K562 (cell line): Measurements from ENCODE around the gene MCC.

Experiments used
- BRF2 ChIP-seq: IDR thresholded peaks from 3 replicates; pipeline ENCODE4 v1.6.1; 2011; ENCODE audit warnings: borderline replicate concordance, mild to moderate bottlenecking; ENCODE audit not compliant: insufficient read length, insufficient read depth
- CREM ChIP-seq: IDR thresholded peaks from 2 replicates; pipeline ENCODE4 v1.6.1; 2014; ENCODE audit warnings: antibody characterized with exemption, low read depth
- CTCF ChIP-seq, 3 experiments: IDR thresholded peaks in 2 of 3; conservative IDR thresholded peaks in 1 of 3; 2 replicates each; pipeline ENCODE4 v1.5.1; 2011 to 2012; ENCODE audit warnings: low read length in 3 of 3, mild to moderate bottlenecking in 3 of 3, control low read depth in 2 of 3, improper control_type of control experiment in 1 of 3, inconsistent platforms in 1 of 3, low read depth in 1 of 3, mixed read lengths in 1 of 3, moderate library complexity in 1 of 3; ENCODE audit not compliant: insufficient read depth in 2 of 3
- EP300 ChIP-seq: IDR thresholded peaks from 2 replicates; pipeline ENCODE4 v1.6.1; 2012; ENCODE audit warnings: low read length, improper control_type of control experiment
- KLF1 ChIP-seq: fragments of 450-650 bp; IDR thresholded peaks from 2 replicates; pipeline ENCODE4 v1.6.1; 2016; ENCODE audit warnings: missing genetic modification characterization, missing compliant biosample characterization
- POLR2A ChIP-seq: fragments of 450-650 bp; conservative IDR thresholded peaks from 2 replicates; pipeline ENCODE4 v1.6.1; 2016
- POLR2AphosphoS2 ChIP-seq: IDR thresholded peaks from 2 replicates; pipeline ENCODE4 v1.6.1; 2012; ENCODE audit warnings: low read length, improper control_type of control experiment
- THAP7 ChIP-seq: fragments of 250-450 bp; sonication (Bioruptor Pico); IDR thresholded peaks from 2 replicates; pipeline ENCODE4 v1.5.0; 2021
- ZNF146 ChIP-seq: IDR thresholded peaks from one replicate; pipeline ENCODE4 v1.6.1; 2018; ENCODE audit warnings: missing compliant biosample characterization; ENCODE audit not compliant: unreplicated experiment
- ZNF274 ChIP-seq: IDR thresholded peaks from 2 replicates; pipeline ENCODE4 v1.6.1; 2011; ENCODE audit warnings: low read depth, mild to moderate bottlenecking, low read length, moderate library complexity, borderline replicate concordance

GRCh38 chr5:113084402-113085083, 403.7 kb downstream of the MCC start:
- no peak for TF ChIP-seq ZNF274
- TF ChIP-seq ZNF146 (CRISPR knock-in tag) = no peak
- peak in 1 of 3 experiments; percentile 14; a peak in 3 of 6 replicates for TF ChIP-seq CTCF (IDR thresholded peaks at IDR 0.05 in 2 of 3, conservative IDR thresholded peaks at IDR 0.05 in 1 of 3; ENCODE audit: insufficient read depth in 2 of 3, low read depth in 1 of 3, low read length in 3 of 3)
- no peak for TF ChIP-seq KLF1 (tag)
- no peak for TF ChIP-seq BRF2
- no peak for TF ChIP-seq POLR2AphosphoS2
- TF ChIP-seq EP300 = peak; percentile 76
- no peak for TF ChIP-seq THAP7 (CRISPR knock-in tag)
- 0 out of 2 replicates have a peak, but pooled peaks have one; percentile 30 for TF ChIP-seq CREM
- TF ChIP-seq POLR2A = no peak
